ENCODE measurements around the gene SLC47A2.

DNA sequence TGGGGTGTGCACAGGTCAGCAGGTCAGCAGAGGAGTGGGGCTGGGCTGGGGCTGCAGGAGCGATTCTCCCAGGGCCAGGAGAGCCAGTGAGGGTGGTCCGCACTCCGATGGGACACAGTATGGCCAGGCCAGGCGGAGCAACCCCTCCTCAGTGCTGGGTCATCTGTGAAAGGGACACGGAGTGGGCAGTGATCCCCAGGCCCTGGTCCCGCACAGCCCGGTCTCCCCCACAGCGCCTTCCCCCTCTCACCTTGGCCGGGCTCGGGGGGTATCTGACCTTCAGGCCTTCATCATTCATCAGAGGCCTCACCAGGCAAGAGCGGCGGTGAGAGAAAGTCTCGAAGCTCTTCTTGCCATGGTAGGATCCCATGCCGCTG is 21.7 kb upstream of the SLC47A2 start:
- TF ChIP-seq, protein P1, sequence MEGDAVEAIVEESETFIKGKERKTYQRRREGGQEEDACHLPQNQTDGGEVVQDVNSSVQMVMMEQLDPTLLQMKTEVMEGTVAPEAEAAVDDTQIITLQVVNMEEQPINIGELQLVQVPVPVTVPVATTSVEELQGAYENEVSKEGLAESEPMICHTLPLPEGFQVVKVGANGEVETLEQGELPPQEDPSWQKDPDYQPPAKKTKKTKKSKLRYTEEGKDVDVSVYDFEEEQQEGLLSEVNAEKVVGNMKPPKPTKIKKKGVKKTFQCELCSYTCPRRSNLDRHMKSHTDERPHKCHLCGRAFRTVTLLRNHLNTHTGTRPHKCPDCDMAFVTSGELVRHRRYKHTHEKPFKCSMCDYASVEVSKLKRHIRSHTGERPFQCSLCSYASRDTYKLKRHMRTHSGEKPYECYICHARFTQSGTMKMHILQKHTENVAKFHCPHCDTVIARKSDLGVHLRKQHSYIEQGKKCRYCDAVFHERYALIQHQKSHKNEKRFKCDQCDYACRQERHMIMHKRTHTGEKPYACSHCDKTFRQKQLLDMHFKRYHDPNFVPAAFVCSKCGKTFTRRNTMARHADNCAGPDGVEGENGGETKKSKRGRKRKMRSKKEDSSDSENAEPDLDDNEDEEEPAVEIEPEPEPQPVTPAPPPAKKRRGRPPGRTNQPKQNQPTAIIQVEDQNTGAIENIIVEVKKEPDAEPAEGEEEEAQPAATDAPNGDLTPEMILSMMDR (conservative IDR thresholded peaks at IDR 0.05), result no peak
- TF ChIP-seq EZH2 (IDR thresholded peaks at IDR 0.05; ENCODE audit: low read depth), result no peak
